ENCODE measurements around the gene PTGDS. TPM values are rescaled to one million over a fixed set of nuclear protein-coding genes. Genes with fewer than 3 reads are reported as not detected.
A peak's percentile ranks its signal among the peaks of the same experiment; 100 is the strongest.

Gene PTGDS
- total and polyA plus RNA-seq, 7 experiments from 2014 or later = 0.97 to 68.7 (median 4.3) TPM; not detected in 2

DNA sequence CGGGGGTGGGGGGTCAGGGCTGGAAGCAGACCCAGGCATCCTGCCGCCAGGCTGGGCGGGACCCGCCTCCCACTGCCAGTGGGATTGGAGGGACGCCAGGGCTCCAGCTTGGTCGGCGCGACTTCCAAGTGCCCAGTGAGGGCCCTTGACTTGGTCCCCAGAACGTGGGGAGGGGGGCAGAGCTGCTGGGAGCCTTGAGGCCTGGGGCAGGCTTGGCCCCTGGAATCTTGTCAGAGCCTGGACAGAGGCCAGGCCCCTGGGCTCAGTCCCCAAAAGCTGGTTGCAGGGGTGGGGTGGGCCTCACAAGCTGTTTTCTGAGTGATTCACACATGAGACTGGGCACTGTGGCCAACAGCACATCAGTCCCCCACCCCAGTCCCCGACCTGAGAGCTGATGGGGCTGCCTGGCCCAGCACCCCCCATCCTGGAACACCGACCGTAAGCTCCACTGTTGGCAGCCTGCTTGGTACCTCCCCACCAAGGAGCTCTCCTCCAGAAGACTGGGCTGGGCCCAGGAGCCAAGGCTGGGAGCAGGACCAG is 18.5 kb downstream of the PTGDS start:
- Mint-ChIP-seq H3K27ac (peak overlapping the region in 2 of 9 donors; percentile 17 to 49), H3K4me3 (peak overlapping the region in 9 of 10 donors; percentile 9 to 75 (median 32)), H3K4me1 (peaks cover 9 to 49% (median 26%) of the 10 kb centered on the region in 7 donors), H3K36me3 (peaks cover 0 to 7% (median 0%) of the 10 kb centered on the region in 5 donors), H3K9me3 (no peaks in the 10 kb centered on the region), H3K27me3 (peaks cover 0 to 9% (median 5%) of the 10 kb centered on the region in 5 donors)
- Histone ChIP-seq H3K36me3 (ENCODE audit: control insufficient read depth in 2 of 3, insufficient read depth in 3 of 3, low read length in 3 of 3) (peaks cover 0 to 9% (median 0%) of the 10 kb centered on the region in 3 experiments), H3K27ac (ENCODE audit: low read depth, low read length) (no peak overlapping the region), H3K9me3 (ENCODE audit: control insufficient read depth in 2 of 3, low read length in 3 of 3) (no peaks in the 10 kb centered on the region), H3K27me3 (ENCODE audit: control insufficient read depth in 2 of 2, insufficient read depth in 2 of 2, low read length in 2 of 2) (no peaks in the 10 kb centered on the region), H3K4me3 (ENCODE audit: low read length) (peak overlapping the region; percentile 35), H3K4me1 (ENCODE audit: control insufficient read depth in 2 of 2, insufficient read depth in 2 of 2, low read length in 2 of 2) (peaks cover 17 to 57% of the 10 kb centered on the region in 2 donors)
- ATAC-seq (no peak), DNase-seq (no peak)
- intact Hi-C loops (cut with micrococcal nuclease) = no loop called here
- CTCF ChIA-PET = interaction anchor here (0.9 to 1.3 kb wide), 2 partner anchors 33 to 207 kb away, joined by 3 read pairs; no protein-coding TSS in a partner anchor
- POLR2A ChIA-PET = interaction anchor here (0.6 kb wide), 2 partner anchors 57 to 113 kb away, joined by 3 read pairs; no protein-coding TSS in a partner anchor

DNA sequence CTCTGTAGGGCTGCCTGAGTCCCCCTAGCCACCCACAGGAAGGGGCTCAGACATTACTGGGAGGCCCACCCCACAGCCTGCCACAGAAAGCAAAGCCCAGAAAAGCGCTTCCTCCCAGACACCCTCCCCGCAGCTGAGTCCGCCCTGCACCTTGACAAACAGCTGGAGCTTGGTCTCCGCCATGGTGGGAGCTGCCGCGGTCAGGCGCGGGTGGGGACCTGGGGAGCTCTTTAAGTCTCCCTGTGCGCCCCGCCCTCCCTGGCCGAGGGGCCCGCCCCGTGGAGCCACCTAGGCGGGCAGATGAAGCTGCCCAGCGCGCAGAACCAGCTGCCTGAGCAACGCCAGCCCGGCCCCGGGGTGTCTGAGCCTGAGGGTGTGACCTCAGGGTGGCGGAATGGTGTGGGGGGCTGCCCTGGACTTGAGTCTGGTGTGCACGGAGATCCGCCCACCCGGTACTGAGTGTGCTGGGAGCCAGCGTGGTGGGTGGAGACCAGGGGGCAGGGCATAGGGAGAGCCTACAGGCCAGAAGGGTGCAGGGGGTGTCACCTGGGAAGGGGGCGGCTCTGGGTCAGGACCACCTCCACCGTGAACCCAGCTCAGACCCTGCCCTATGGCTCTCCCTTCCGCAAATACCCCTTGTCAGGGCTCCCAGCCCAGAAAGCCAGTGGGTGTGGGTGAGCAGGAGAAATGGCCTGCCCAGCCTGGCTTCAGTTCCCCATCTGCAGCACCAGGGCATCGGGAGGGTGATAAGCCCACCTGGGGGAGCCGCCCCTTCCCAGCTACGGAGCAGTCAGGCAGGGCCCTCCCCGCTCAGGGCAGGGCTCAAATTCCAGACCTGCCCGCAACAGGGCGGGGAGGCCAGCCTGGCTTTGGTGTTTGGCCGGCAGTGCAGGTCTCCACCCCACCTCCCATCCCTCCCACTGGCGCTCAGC is 19.3 kb downstream of the PTGDS start, which contains the start of gene CLIC3:
CLIC3 (minus strand) TSS at position 208 of the 932 bp plus-strand sequence; CDS start at position 183, 25 bp downstream.
- H3K27me3 Mint-ChIP-seq = peaks cover 0 to 9% (median 5%) of the 10 kb centered on the region in 5 donors
- H3K27me3 ChIP-seq (ENCODE audit: control insufficient read depth in 2 of 2, insufficient read depth in 2 of 2, low read length in 2 of 2) = no peaks in the 10 kb centered on the region
- H3K4me3 ChIP-seq (ENCODE audit: low read length) = peak within 1 kb of the TSS; percentile 35
- ChIA-PET CTCF (interaction anchor here (0.7 to 1.3 kb wide), 3 partner anchors 32 to 227 kb away, joined by 3 read pairs; no protein-coding TSS in a partner anchor), POLR2A (interaction anchor here (0.6 kb wide), 1 partner anchor 200 kb away, joined by 3 read pairs; no protein-coding TSS in a partner anchor)
- H3K4me1 ChIP-seq (ENCODE audit: control insufficient read depth in 2 of 2, insufficient read depth in 2 of 2, low read length in 2 of 2) = peaks cover 17 to 57% of the 10 kb centered on the region in 2 donors
- no peaks in the 10 kb centered on the region for H3K9me3 Mint-ChIP-seq
- H3K27ac Mint-ChIP-seq = peak within 1 kb of the TSS in 3 of 9 donors; percentile 17 to 80 (median 62)
- no peaks in the 10 kb centered on the region for H3K9me3 ChIP-seq (ENCODE audit: control insufficient read depth in 2 of 3, low read length in 3 of 3)
- H3K4me1 Mint-ChIP-seq = peaks cover 7 to 44% (median 18%) of the 10 kb centered on the region in 7 donors
- ATAC-seq (no peak), DNase-seq (peak in 5 of 9 donors; percentile 29 to 41 (median 36))
- H3K27ac ChIP-seq (ENCODE audit: low read depth, low read length) = no peak within 1 kb of the TSS
- intact Hi-C loops (cut with micrococcal nuclease) = no loop called here
- H3K4me3 Mint-ChIP-seq = peak within 1 kb of the TSS in 9 of 10 donors; percentile 32 to 75 (median 57)
- H3K36me3 ChIP-seq (ENCODE audit: control insufficient read depth in 2 of 3, insufficient read depth in 3 of 3, low read length in 3 of 3) = peaks cover 0 to 9% (median 0%) of the 10 kb centered on the region in 3 experiments
- H3K36me3 Mint-ChIP-seq = peaks cover 0 to 7% (median 0%) of the 10 kb centered on the region in 5 donors

DNA sequence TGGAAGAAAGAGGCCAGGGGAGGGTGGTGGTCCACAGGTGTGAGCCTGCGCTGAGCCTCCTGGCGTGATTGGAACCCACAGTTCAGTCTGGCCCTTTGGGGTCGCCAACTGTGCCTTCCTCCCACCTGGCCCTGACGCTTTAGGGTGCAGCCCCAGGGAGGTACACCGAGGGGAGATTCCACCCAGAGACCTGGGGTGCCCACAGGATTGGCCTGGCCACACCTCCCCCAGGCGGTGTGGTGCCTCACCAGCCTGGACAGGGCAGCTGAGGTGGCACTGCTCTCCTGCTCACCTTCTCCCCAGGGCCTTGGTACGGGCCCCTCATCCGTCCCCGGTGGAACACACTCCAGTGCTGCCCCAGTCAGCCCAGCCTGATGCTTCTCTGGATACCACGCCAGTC is 20.1 kb downstream of the PTGDS start:
- H3K36me3 ChIP-seq (ENCODE audit: control insufficient read depth in 2 of 3, insufficient read depth in 3 of 3, low read length in 3 of 3) = peaks cover 0 to 9% (median 0%) of the 10 kb centered on the region in 3 experiments
- DNase-seq = no peak
- no peak overlapping the region for H3K27ac ChIP-seq (ENCODE audit: low read depth, low read length)
- H3K4me3 ChIP-seq (ENCODE audit: low read length) = no peak overlapping the region
- no peak for ATAC-seq
- peaks cover 0 to 7% (median 0%) of the 10 kb centered on the region in 5 donors for H3K36me3 Mint-ChIP-seq
- no peaks in the 10 kb centered on the region for H3K9me3 Mint-ChIP-seq
- peaks cover 17 to 57% of the 10 kb centered on the region in 2 donors for H3K4me1 ChIP-seq (ENCODE audit: control insufficient read depth in 2 of 2, insufficient read depth in 2 of 2, low read length in 2 of 2)
- no peaks in the 10 kb centered on the region for H3K9me3 ChIP-seq (ENCODE audit: control insufficient read depth in 2 of 3, low read length in 3 of 3)
- CTCF ChIA-PET = interaction anchor here (0.7 kb wide), 1 partner anchor 226 kb away, joined by 3 read pairs; no protein-coding TSS in a partner anchor
- H3K27me3 Mint-ChIP-seq = peaks cover 0 to 9% (median 5%) of the 10 kb centered on the region in 5 donors
- intact Hi-C loops (cut with micrococcal nuclease) = no loop called here
- H3K27me3 ChIP-seq (ENCODE audit: control insufficient read depth in 2 of 2, insufficient read depth in 2 of 2, low read length in 2 of 2) = no peaks in the 10 kb centered on the region
- H3K27ac Mint-ChIP-seq = peak overlapping the region in 2 of 9 donors; percentile 78 to 80
- POLR2A ChIA-PET = no interaction called here
- H3K4me3 Mint-ChIP-seq = peak overlapping the region in 7 of 10 donors; percentile 46 to 78 (median 58)
- peaks cover 7 to 43% (median 18%) of the 10 kb centered on the region in 7 donors for H3K4me1 Mint-ChIP-seq

DNA sequence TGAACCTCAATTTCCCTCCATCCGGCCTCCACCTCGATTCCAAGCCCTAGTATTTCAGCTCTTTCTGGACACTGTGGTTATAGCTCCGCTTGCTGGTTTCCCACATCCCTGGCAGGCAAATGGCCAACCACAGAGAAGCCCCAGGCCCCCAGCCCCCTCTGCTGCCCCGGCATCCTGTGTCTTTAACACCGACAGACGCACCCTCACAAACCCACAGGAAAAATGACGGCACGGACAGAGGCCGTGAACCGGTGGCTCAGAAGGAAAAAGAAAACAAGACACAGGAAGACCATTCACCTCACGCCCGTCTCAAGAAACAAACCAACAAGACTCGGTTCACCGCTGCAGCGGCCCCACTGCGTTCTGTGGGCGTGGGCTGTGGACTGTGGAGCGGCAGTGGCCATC is 20.5 kb downstream of the PTGDS start:
- Histone ChIP-seq H3K4me1 (ENCODE audit: control insufficient read depth in 2 of 2, insufficient read depth in 2 of 2, low read length in 2 of 2) (peaks cover 16 to 57% of the 10 kb centered on the region in 2 donors), H3K4me3 (ENCODE audit: low read length) (no peak overlapping the region), H3K9me3 (ENCODE audit: control insufficient read depth in 2 of 3, low read length in 3 of 3) (no peaks in the 10 kb centered on the region), H3K27ac (ENCODE audit: low read depth, low read length) (no peak overlapping the region), H3K36me3 (ENCODE audit: control insufficient read depth in 2 of 3, insufficient read depth in 3 of 3, low read length in 3 of 3) (peaks cover 0 to 9% (median 0%) of the 10 kb centered on the region in 3 experiments), H3K27me3 (ENCODE audit: control insufficient read depth in 2 of 2, insufficient read depth in 2 of 2, low read length in 2 of 2) (no peaks in the 10 kb centered on the region)
- H3K4me3 Mint-ChIP-seq = peak overlapping the region in 9 of 10 donors; percentile 5 to 78 (median 56)
- CTCF ChIA-PET = interaction anchor here (0.7 kb wide), 1 partner anchor 225 kb away, joined by 3 read pairs; no protein-coding TSS in a partner anchor
- peaks cover 0 to 4% (median 0%) of the 10 kb centered on the region in 5 donors for H3K36me3 Mint-ChIP-seq
- POLR2A ChIA-PET = no interaction called here
- H3K9me3 Mint-ChIP-seq = no peaks in the 10 kb centered on the region
- intact Hi-C loops (cut with micrococcal nuclease) = no loop called here
- peaks cover 7 to 43% (median 18%) of the 10 kb centered on the region in 7 donors for H3K4me1 Mint-ChIP-seq
- DNase-seq (no peak), ATAC-seq (peak; percentile 36)
- peak overlapping the region in 5 of 9 donors; percentile 43 to 80 (median 74) for H3K27ac Mint-ChIP-seq
- H3K27me3 Mint-ChIP-seq = peaks cover 0 to 9% (median 5%) of the 10 kb centered on the region in 5 donors

DNA sequence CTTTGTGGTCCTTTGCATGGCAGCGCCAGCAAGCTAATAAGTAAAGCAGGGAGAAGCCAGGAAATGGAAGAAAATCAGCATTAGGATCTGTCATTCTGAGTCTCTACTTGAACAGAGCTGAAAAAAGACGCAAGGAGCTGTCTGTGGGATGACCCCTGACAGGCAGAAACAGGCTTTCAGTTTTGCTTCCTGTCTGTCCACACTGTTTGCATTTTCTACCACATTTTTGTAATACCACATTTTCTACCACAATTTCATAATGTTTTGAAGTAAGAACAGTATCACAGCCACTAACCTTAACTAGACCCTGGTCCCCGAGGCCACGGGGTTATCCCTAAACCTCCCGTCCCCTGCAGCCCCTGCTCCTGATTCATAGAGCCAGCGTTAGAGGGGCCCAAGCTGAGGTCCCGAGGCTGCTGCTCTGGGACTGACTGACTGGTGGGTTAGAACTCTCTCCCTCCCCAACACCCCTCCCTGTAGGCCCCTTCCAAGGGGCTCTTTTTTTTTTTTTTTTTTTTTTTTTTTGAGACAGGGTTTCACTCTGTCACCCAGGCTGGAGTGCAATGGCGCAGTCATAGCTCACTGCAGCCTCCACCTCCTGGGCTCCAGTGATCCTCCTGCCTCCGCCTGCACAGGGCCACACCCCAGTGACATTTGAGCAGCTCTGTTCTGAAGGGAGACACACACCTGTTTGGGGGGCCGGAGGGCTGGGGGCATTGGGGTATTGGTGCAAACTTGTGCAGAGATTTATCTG is 23.1 kb downstream of the PTGDS start:
- ATAC-seq (peak; percentile 65), DNase-seq (no peak)
- Mint-ChIP-seq H3K4me1 (peaks cover 7 to 39% (median 11%) of the 10 kb centered on the region in 7 donors), H3K27ac (peak overlapping the region in 3 of 9 donors; percentile 41 to 78 (median 42)), H3K9me3 (no peaks in the 10 kb centered on the region), H3K27me3 (peaks cover 0 to 12% (median 5%) of the 10 kb centered on the region in 5 donors), H3K36me3 (no peaks in the 10 kb centered on the region), H3K4me3 (peak overlapping the region in 2 of 10 donors; percentile 33 to 57)
- Histone ChIP-seq H3K9me3 (ENCODE audit: control insufficient read depth in 2 of 3, low read length in 3 of 3) (no peaks in the 10 kb centered on the region), H3K36me3 (ENCODE audit: control insufficient read depth in 2 of 3, insufficient read depth in 3 of 3, low read length in 3 of 3) (no peaks in the 10 kb centered on the region), H3K27me3 (ENCODE audit: control insufficient read depth in 2 of 2, insufficient read depth in 2 of 2, low read length in 2 of 2) (no peaks in the 10 kb centered on the region), H3K4me3 (ENCODE audit: low read length) (no peak overlapping the region), H3K4me1 (ENCODE audit: control insufficient read depth in 2 of 2, insufficient read depth in 2 of 2, low read length in 2 of 2) (peaks cover 5 to 50% of the 10 kb centered on the region in 2 donors), H3K27ac (ENCODE audit: low read depth, low read length) (no peak overlapping the region)
- intact Hi-C loops (cut with micrococcal nuclease) = no loop called here
- CTCF ChIA-PET = interaction anchor here (0.7 to 1.6 kb wide), 3 partner anchors 25 to 46 kb away, joined by 3 to 6 read pairs (median 3); no protein-coding TSS in a partner anchor
- POLR2A ChIA-PET = interaction anchor here (1.5 kb wide), 1 partner anchor 12 kb away, joined by 4 read pairs; no protein-coding TSS in a partner anchor
